Hematopoietic multipotent progenitor cell treated with erythropoietin and hydrocortisone succinate and interleukin-3 and kit ligand, for 17 days (in vitro differentiated cells): ENCODE data around the gene MYEOV.

Experiments
- DNase-seq: peaks from one replicate; pipeline ENCODE4 v3.0.0-alpha.2; 2015; ENCODE audit warnings: low spot score

MYEOV gene

DNA sequence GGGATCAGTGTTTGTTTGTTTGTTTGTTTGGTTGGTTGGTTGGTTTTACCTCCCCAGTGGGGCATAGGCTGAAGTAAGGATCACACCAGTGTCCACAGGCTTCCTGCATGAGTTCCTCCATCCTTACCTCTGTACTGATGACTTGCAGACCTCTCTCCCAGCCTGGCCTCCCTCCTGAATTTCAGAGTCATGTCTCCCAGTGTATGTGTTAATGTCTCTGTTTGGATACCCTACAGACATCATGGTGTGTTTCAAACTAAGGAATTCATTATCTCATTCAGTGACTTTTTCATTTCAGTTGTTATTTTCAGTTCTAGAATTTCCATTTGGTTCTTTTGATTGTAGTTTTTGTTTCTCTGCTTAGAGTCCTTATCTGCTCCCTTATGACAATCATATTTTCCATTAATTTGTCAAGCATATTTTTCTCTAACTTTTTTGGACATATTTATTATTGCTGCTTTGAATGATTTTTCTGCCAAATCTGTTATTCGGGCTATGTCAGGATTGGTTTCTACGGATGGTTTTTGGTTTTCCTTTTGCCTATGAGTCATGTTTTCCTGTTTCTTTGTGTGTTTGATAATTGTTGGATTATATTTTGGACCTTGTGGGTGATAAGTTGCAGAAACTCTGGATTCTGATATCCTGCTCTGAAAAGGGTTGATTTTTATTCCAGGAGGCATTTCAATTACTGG, 23.6 kb downstream of the MYEOV start:
- DNase-seq: no peak

DNA sequence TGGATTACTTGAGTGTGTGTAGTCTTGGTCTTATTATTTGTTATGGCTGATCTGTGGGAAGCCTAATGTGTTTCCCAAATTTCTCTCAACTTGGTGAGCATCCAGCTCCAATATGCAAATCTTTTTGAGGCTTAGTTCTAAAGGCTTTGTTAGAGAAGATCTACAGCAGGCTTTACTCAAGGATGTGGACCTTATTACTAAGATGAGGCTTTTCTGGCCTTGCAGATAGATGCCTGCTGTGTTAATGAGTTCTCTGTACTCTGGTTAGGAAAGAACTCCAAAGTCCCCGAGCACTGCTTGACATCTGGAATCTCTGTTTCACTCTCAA, 24.1 kb downstream of the MYEOV start:
- no peak for DNase-seq

DNA sequence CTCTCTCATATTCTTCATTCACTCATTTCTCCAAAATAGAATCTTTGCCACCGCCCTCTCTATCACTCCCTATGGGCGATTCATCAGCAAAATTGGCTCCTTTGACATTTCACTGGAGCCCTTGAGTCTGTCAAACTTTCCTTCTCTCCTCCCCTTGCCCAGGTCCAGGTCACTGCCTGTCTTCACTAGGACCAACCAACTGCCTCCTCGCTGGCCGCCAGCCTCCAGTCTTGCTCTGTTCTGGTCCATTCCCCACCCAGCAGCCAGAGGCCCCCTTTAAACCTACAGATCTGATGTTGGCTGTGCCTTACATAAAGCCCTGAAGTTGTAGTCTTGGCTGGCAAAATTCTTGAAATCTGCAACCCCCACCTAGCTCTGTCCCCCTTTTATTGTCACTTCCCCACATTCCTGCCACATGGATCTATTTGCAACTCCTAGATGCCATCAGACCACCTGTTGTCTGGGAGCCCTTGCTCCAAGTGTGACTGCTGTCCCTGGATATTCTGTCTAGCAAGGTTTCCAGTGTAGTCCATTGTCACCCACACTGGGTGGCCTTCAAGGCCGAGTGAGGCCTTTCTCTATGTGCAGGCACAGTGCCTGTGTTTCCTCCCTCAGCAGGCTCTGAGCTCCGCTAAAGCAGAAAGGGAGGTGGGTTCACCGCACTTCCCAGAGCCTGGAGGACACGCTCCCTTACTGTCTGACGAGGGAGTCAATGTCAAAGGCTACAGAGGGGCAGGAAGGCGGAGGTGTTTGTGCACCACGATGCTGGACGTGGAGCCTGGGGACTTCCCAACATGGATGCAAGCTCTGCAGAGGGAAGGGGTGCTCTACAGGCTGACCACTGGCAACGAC, 25.5 kb downstream of the MYEOV start:
- no peak for DNase-seq

DNA sequence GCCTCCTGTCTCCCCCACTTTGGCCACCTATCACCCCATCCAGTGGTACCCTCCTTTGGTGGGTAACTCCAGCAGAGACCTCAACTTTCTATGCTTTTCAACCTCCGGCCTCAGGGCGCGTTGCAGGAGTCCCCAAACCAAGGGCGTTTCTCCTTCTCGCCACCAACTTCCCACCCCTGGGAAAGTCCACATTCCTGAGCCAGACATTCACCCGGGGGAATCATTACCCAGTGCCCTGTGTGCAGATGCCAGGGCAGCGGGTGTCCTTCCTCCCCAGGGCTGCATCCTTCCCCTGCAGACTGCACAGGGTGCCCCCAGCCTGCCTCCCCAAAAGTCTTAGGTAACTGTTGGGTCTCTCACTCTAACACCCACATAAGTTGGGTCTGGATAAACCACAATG, 26.4 kb downstream of the MYEOV start:
- no peak for DNase-seq

DNA sequence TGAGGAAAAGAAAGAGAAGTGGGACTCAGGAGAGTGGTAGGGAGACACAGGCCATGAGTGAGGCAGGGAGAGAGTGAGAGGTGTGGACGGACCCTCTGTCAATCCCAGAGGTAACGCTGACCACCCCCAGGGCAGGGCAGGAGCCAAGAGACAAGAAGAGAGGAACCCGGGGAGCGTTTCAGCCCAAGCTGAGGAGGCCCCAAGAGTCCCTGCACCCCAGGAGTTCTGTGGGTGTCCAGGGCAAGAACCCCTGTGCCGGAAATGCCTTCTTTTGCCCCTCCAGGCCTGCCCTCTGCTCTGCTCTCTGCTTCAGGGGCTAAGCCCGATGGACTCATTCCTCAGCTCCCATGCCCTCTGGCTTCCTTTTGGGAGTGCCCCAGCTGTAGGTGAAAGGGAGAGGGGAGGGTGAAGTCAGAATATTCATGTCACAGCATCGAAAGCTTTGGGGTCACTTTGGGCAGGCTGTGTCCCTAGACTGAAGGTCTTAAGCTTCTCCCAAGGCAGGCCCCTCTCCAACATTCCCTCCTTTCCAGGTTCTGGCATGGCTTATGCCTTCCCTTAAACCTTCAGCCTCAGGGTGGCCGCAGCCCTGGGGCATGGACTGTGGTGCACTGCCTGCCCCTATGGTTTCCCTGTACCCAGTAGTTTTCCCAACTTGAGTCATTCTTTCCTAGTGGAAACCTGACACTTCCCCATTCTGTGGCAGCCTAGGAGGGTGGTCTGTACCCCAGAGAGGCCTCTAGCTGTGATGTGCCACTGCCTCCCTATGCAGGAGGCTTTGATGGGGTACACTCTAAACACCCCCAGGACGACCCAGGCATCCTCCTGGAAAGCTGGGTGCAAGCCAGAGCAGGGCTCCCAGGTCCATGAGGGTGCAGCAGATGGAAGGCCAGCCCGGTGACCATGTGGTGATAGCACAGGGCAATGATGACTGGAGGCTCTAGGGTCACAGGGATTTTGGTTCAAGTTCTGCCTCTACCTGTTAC, 27.1 kb downstream of the MYEOV start:
- no peak for DNase-seq

DNA sequence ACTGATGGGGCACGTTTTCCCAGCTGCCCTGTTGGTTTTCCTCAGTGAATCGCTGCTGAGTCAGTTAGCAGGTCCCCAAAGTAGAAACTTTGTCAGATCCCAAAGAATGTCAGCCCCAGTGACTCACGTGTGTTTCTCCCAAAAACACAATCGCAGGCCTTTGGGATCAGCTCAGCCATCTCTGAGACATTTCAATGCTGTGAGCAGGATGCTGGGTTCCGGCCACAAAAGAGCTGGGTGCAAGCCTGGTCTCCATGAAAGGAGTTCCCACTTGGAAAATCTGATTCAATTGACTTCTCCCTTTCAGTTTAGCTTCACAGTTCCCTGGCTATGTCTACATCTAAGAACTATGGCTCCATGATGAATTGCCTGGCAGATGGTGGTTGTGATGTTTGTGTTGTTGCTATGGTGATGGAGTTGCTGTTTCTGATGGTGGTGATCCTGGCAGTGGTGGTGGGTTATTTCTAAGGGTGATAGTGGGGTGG, 28.0 kb downstream of the MYEOV start:
- no peak for DNase-seq

DNA sequence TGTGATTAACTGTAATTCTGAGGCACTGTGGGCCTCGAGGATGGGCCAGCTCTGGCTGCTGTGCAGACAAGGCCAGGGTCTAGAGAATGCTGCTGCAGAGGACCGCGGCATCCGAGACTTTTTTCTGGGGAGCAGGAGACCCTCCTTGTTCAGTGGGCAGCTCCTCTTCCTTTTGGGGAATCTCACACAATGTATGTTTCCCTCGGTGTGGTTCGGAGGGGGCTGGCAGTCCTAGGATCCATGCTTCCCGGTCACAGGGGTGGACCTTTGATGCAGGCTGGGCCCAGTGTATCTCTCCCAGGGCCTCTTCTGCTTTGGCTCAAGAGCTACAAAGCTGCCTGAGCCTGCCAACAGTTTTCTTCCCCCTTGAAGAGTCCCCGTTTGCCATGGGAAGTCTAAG, 31.5 kb downstream of the MYEOV start:
- no peak for DNase-seq

DNA sequence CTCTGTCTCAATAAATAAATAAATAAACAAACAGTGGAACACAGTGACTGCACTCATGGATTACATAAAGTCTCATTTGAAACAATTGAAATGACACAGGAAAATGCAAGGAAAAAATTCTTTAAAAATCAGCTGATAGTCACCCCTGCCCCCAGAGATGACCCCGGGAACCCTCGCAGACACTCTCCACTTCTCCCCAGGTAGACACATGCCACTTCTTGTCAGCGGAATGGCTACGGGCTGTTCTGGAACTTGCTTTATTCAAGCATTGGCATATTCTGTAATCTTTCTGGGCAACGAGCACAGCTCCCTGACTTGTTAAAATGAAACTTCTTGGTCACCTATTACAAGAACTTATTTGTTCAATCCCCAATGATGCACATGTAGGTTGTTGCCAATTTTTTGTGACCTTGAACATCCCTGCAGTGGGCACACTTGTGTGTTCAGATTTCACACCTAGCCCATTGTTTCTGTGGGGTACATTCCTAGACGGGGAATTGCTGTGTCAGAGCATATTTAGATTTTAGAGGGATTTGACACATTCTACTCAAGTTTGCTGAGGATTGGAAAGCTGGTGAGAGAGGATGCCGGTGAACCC, 32.8 kb downstream of the MYEOV start:
- no peak for DNase-seq

DNA sequence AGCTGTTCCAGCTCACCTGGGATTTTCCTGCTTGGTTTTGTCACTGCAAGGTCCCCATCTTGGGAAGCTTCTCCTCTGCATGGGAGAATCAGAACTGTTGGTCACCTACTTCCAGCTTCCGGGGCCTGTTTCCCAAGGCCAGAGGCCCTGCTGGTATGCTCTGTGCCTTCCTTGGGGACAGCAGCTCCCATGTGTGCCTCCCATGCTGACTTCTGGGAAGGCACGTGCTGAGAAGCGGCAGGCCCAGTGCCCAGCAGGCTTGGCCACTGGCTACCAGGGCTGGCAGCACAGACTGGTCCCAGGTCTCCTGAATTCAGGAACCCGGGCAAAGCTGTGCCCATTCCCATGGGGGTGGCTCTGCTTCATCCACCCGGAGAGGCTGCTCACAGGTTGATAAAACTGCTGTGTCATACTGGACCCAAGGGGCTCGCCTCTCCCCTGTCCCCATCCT, 33.8 kb downstream of the MYEOV start:
- no peak for DNase-seq

DNA sequence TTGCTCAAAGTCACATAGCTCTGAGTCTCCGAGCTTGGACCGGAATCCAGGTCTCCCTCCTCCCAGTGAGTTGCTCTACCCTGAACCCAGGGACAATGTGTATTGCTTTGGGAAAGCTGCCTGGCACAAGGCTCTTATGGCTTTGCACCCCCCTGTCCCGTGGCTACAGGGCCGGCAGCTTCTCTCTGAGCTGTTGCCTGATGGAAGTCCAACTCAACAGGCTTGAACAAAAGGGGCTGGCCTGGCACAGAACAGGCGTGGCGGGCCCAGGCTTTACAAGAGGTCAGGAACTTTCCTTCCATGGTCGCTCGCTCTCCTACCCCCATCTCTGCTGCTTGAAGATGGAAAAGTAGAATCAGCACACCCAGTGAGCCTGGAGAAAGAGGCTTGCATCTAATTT, 34.3 kb downstream of the MYEOV start:
- no peak for DNase-seq

DNA sequence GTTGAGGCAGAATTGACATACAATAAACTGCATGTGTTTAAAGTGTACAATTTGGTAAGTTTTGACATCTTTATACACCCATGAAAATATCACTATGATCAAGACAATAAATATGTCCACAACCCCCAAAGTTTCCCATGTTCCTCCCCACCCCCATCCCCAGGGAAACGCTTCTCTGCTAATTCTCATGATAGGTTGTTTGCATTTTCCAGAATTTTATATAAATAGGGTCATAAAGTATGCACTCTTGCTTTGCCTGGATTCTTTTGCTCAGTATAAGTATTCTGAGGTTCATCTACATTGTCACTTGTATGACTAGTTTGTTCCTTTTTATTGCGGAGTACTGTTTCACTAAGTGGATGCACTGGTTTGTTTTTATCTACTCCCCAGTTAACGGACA, 35.6 kb downstream of the MYEOV start:
- no peak for DNase-seq

DNA sequence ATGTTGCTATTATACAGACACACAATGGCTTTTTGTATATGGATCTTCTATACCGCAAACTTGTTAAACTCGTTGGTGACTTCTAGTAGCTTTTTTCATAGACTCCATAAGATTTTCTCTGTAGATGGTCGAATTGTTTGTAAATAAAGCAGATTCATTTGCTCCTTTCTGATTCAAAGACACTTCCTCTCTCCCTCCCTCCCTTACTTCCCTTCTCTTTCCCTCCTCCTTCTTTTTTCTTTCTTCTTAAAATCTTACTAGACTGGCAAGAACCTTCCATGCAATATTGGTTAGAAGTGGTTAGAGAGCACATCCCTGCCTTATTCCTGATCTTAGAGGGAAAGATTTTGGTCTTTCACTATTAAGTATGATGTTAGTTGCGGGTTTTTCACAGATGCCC, 36.4 kb downstream of the MYEOV start:
- DNase-seq: no peak

DNA sequence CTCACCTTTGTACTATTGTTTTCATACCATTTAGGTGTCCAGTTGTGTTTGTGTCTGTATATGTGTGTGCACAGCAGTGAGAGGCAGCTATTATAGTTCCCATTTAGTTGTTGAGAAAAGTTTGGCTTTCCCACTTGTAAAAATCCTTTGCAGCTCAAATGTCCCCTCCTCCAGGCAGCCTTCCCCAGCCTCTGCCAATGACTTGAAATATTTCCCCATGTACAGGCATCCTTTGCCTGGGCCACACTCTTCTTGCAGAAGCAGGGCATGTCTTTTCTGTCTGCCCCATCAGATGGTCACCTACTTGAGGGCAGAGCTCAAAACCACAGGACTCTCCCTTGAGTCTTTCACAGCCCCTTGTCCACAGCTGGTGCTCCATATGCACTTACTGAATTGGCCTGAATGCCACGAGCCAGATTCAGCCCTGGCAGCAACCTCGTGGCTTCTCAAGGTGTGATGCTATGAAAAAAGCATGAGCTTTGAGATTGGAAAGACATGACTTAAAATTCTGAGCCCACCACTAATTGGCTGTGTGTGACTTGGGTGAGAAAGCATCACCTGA, 39.3 kb downstream of the MYEOV start:
- no peak for DNase-seq

DNA sequence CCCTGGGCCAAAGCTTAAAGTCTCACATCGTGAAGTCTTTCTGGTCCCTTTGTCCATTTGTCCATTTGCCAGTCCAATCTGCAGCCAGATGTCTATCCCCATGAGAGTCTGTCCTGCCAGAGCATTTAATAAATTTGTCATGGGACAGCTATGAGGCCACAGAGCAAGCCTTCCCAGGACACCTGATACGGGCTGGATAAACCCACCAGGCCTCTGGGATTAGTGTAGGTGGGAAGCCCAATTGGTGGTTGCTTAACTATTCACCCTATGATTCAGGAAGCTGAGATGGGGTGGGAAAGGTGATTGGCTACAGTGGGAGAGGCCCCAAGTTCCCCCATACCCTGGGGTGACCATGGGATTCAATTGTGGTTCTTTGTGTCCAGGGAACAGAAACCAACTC, 39.9 kb downstream of the MYEOV start:
- no peak for DNase-seq

DNA sequence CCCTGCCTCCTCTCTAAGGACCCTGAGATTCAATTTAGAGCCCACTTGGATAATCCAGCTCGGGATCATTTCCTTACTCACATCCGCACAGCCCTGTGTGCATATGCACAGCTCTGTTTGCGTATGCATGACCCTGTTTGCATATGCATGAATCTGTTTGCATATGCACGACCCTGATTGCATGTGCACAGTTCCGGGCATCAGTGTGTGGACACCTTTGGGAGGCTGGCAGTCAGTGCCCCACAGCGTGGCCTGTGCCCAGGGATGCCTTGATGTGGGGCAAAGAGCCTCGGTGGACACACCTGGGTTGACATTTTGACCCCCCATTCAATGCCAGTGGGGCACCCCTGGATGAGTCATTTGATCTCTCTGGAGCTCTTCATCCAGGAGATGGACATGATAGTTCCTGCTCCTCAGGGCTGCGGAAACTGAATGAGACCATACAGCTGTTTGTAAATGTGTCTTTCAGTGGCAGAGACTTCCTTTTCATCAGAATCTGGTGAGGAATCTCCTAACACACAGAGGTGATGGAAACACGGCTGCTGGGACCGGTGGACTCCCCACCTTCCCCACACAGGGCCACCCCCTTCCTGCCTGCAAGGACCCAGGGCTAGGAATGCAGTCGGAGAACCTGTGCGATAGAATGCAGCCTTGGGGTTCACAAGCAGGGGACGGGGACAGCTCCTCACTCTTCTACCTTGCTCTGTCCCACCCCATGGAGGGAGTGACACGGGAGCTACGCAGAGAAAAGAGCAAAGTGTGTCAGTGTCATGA, 41.2 kb downstream of the MYEOV start:
- DNase-seq: no peak

DNA sequence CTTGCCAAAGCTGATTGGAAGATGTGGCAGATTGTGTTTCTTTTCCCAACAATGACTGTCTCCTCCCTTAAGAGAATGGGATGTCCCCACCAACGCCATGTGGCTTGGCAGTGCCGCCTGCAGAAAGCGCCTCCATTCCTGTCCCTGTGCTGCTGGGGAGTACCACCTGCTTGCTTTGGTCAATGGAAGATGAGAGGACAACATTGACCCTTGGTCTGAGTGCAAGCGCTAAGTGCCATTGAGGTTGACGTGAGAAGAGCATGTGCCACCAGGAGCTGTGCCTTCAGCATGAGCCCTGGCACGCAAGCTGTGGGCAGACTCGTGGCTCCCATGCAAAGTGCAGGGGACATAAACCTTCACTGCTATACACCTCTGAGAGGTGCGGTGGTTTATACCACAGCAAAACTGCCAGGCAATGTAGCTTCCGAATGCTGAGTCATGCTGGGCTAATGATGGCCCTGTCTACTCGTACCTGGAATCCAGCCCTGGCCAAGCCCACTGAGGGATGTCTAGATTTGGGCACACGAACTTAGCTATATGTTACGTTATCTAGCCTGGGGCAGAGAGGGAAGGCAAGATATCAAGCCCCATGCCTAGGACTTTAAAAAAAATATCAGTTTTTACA, 41.9 kb downstream of the MYEOV start:
- DNase-seq: no peak

DNA sequence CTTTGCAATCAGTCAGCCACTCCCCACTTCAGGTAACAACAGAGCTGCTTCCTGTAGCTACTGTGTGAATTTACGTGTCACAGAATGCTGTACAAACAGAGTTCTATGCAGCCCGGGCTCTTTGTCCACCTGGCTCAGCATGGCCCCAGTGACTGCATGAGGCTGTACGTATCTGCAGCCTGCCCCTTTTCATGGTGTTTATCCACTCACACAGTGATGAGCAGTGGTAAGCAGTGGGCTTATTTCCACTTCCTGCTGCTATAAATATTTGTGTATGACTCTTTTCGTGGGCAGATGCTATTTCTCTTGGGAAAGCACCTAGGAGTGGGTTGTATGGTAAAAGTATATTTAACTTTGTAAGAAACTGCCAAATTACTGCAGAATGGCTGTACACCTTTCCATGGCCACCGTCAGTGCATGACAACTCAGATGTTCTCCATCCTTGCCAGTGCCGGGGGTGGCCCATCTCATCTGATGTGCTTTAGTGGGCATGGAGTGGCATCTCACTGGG, 43.3 kb downstream of the MYEOV start:
- DNase-seq: no peak

DNA sequence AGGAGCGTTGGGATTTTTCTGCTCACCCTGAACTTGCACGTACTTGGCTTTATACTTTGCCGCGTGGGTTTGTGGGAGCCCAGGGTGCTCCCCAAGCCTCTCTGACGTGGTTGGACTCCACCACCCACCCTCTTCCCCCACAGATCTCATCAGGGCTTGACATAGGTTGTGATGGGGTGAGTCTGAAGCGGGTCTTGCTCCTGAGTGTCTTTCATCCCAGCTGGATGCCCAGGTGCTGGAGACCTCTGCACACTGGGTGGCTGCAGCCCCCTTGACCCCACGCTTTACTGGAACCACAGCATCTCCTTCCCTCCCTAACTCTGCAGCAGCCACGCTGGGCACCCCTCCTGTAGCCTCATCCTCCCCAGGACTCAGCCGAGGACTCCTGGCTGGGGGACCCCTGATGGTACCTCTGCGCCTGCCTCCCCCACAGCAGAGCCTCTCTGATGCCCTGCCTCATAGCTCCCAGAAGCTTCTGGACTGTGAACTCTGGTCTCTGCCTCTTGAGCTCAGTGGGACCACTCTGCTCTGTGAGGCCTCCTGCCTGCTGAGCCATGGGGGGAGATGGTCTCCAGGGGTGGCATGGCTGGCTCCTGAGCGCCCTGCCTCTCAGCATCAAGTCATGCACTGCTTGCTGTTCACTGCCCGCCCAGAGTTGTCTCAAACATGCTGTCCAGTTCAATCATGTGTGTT, 45.2 kb downstream of the MYEOV start:
- DNase-seq: no peak

DNA sequence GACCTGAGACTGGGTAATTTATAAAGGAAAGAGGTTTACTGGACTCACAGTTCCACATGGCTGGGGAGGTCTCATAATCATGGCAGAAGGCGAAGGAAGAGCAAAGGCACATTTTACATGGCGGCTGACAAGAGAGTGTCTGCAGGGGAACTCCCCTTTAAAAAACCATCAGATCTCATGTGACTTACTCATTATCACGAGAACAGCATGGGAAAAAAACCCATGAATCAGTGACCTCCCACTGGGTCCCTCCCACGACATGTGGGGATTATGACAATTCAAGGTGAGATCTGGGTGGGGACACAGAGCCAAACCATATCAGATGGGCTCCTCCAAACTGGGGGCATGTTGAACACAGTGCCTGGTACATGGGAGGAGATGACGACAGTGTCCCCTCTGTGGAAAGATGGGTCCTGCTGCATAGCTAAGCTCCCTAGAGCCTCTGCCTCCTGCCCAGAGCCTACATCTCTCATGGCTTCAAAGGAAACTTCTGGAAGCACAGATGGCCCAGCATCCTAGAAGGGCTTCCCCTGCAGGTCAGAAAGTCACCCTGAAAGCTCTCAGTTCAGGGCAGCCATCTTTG, 46.1 kb downstream of the MYEOV start:
- no peak for DNase-seq
